GM21737 (cell line): ENCODE data around the gene DNAAF8.
"Not testable (repeated sequence)": the region's sequence is repeated elsewhere in the genome, so short reads cannot be mapped to it uniquely, and the experiment has no call there.

ENCODE experiments used
- ATAC-seq: cut with Tn5 transposase; IDR thresholded peaks from one replicate; pipeline ENCODE4 v1.9.1; 2021; ENCODE audit warnings: mild to moderate bottlenecking, moderate library complexity; ENCODE audit not compliant: unreplicated experiment

DNAAF8 gene

GRCh38 chr16:4723071-4723767 lies 11.1 kb upstream of the DNAAF8 start:
- no peak for ATAC-seq

GRCh38 chr16:4724661-4725270 lies 9.6 kb upstream of the DNAAF8 start:
- no peak for ATAC-seq

GRCh38 chr16:4726616-4727015 lies 7.7 kb upstream of the DNAAF8 start:
- ATAC-seq = no peak

- ATAC-seq = no peak
Measured at GRCh38 chr16:4728676-4729075, 5.7 kb upstream of the DNAAF8 start.

- no peak for ATAC-seq
Measured at GRCh38 chr16:4729876-4730275, 4.5 kb upstream of the DNAAF8 start.

GRCh38 chr16:4733211-4733742 lies 1.1 kb upstream of the DNAAF8 start:
- ATAC-seq = no peak

GRCh38 chr16:4733747-4734062 lies 632 bp upstream of the DNAAF8 start:
- peak; percentile 4 for ATAC-seq

- ATAC-seq = peak; percentile 57
Measured at GRCh38 chr16:4734730-4735535, 596 bp downstream of the DNAAF8 start.

- ATAC-seq = no peak
Measured at GRCh38 chr16:4736546-4736945, 2.2 kb downstream of the DNAAF8 start.

- ATAC-seq = no peak
Measured at GRCh38 chr16:4737545-4737944, 3.2 kb downstream of the DNAAF8 start.

- ATAC-seq = not testable (repeated sequence)
Measured at GRCh38 chr16:4738370-4738769, 4.0 kb downstream of the DNAAF8 start.

- ATAC-seq = no peak
Measured at GRCh38 chr16:4743226-4743878, 9.0 kb downstream of the DNAAF8 start.

- no peak for ATAC-seq
Measured at GRCh38 chr16:4744555-4745273, 10.4 kb downstream of the DNAAF8 start.

- ATAC-seq = no peak
Measured at GRCh38 chr16:4745274-4745569, 10.9 kb downstream of the DNAAF8 start.

GRCh38 chr16:4746215-4746614 lies 11.9 kb downstream of the DNAAF8 start:
- ATAC-seq = no peak

GRCh38 chr16:4746991-4747574 lies 12.7 kb downstream of the DNAAF8 start:
- no peak for ATAC-seq

- ATAC-seq = no peak
Measured at GRCh38 chr16:4747906-4748681, 13.8 kb downstream of the DNAAF8 start.

GRCh38 chr16:4748682-4749411 lies 14.5 kb downstream of the DNAAF8 start:
- ATAC-seq = no peak

GRCh38 chr16:4749700-4750257 lies 15.4 kb downstream of the DNAAF8 start:
- no peak for ATAC-seq
